ENCODE data around the gene SLC12A1. TPM values are rescaled to one million over a fixed set of nuclear protein-coding genes. Genes with fewer than 3 reads are reported as not detected.

Gene SLC12A1
- total RNA-seq, 1 donor from 2014 or later: not detected

GRCh38 chr15:48242535-48242934 lies 36.4 kb downstream of the SLC12A1 start:
- DNase-seq: no peak

- DNase-seq: no peak
These were observed 38.8 kb downstream of the SLC12A1 start for GRCh38 chr15:48244921-48245320.

- DNase-seq: no peak
These were observed 42.3 kb downstream of the SLC12A1 start for GRCh38 chr15:48248414-48248813.

GRCh38 chr15:48250640-48251076 lies 44.6 kb downstream of the SLC12A1 start:
- DNase-seq: peak; percentile 77

GRCh38 chr15:48253172-48253571 lies 47.1 kb downstream of the SLC12A1 start:
- DNase-seq: no peak

GRCh38 chr15:48265135-48265534 lies 59.0 kb downstream of the SLC12A1 start:
- DNase-seq: no peak

GRCh38 chr15:48266024-48266689 lies 60.1 kb downstream of the SLC12A1 start:
- DNase-seq: no peak

GRCh38 chr15:48267766-48268165 lies 61.7 kb downstream of the SLC12A1 start:
- no peak for DNase-seq

GRCh38 chr15:48273049-48273448 lies 66.9 kb downstream of the SLC12A1 start:
- DNase-seq: no peak

GRCh38 chr15:48278666-48279065 lies 72.6 kb downstream of the SLC12A1 start:
- DNase-seq: no peak

GRCh38 chr15:48279608-48280007 lies 73.5 kb downstream of the SLC12A1 start:
- DNase-seq: no peak

GRCh38 chr15:48281674-48282073 lies 75.6 kb downstream of the SLC12A1 start:
- DNase-seq: no peak

GRCh38 chr15:48282216-48282615 lies 76.1 kb downstream of the SLC12A1 start:
- peak; percentile 12 for DNase-seq

GRCh38 chr15:48283396-48284145 lies 77.5 kb downstream of the SLC12A1 start:
- DNase-seq: no peak

- DNase-seq: peak; percentile 95
These were observed 79.5 kb downstream of the SLC12A1 start for GRCh38 chr15:48285329-48286214.

GRCh38 chr15:48289628-48290027 lies 83.5 kb downstream of the SLC12A1 start:
- no peak for DNase-seq

GRCh38 chr15:48292458-48292857 lies 86.4 kb downstream of the SLC12A1 start:
- DNase-seq: no peak

GRCh38 chr15:48297668-48298067 lies 91.6 kb downstream of the SLC12A1 start:
- no peak for DNase-seq

GRCh38 chr15:48298914-48299313 lies 92.8 kb downstream of the SLC12A1 start:
- DNase-seq: no peak

- DNase-seq: no peak
These were observed 93.9 kb downstream of the SLC12A1 start for GRCh38 chr15:48300038-48300437.

GRCh38 chr15:48304398-48304797 lies 98.3 kb downstream of the SLC12A1 start:
- no peak for DNase-seq

- no peak for DNase-seq
These were observed 100.5 kb downstream of the SLC12A1 start for GRCh38 chr15:48306639-48307038.

- no peak for DNase-seq
These were observed 101.5 kb downstream of the SLC12A1 start for GRCh38 chr15:48307586-48307985.
